ENCODE measurements around the gene GPR15LG.

DNA sequence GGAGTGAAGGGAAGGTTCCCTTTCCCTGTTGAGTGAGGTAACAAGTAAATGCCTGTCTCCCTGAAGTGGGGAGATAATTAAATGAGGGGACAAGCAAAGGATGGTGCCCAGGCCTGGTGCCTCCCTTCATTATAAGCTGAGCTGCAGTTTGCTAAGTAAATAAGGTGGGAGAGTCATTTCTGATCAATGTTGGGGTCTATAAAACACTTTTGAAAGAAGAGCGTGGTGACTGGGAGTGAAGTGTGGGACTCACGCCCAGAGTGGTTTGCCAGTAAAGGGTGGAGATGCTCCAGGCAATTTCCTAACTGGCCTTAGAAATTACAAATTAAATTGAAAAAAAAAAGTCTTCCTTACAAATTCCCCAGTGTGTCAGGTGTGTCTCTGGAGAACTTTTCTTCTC is 9.6 kb upstream of the GPR15LG start:
- TF ChIP-seq ZNF384 (IDR thresholded peaks at IDR 0.05): no peak
- TF ChIP-seq CTBP1 (IDR thresholded peaks at IDR 0.05; ENCODE audit: borderline replicate concordance): no peak
- TF ChIP-seq TARDBP (IDR thresholded peaks at IDR 0.05): no peak
- no peak for TF ChIP-seq FOXA1 (IDR thresholded peaks at IDR 0.05)
- no peak for TF ChIP-seq ELF4 (IDR thresholded peaks at IDR 0.05)
- TF ChIP-seq, protein P1, sequence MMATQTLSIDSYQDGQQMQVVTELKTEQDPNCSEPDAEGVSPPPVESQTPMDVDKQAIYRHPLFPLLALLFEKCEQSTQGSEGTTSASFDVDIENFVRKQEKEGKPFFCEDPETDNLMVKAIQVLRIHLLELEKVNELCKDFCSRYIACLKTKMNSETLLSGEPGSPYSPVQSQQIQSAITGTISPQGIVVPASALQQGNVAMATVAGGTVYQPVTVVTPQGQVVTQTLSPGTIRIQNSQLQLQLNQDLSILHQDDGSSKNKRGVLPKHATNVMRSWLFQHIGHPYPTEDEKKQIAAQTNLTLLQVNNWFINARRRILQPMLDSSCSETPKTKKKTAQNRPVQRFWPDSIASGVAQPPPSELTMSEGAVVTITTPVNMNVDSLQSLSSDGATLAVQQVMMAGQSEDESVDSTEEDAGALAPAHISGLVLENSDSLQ (IDR thresholded peaks at IDR 0.05): no peak
- no peak for TF ChIP-seq ARNT (IDR thresholded peaks at IDR 0.05)
- no peak for TF ChIP-seq LEF1 (IDR thresholded peaks at IDR 0.05; ENCODE audit: borderline replicate concordance)
- TF ChIP-seq BHLHE40 (IDR thresholded peaks at IDR 0.05; ENCODE audit: borderline replicate concordance): no peak
- no peak for TF ChIP-seq SP1 (IDR thresholded peaks at IDR 0.05)
- no peak for TF ChIP-seq FOXM1 (IDR thresholded peaks at IDR 0.05; ENCODE audit: borderline replicate concordance)
- TF ChIP-seq SUZ12 (IDR thresholded peaks at IDR 0.05): no peak
- TF ChIP-seq NFRKB (IDR thresholded peaks at IDR 0.05): no peak
- no peak for TF ChIP-seq FOXK2 (IDR thresholded peaks at IDR 0.05)
